ENCODE data around the gene DNAJC18. TPM values are rescaled to one million over a fixed set of nuclear protein-coding genes. Genes with fewer than 3 reads are reported as not detected.
A peak's percentile ranks its signal among the peaks of the same experiment; 100 is the strongest.

DNAJC18 gene
- total RNA-seq, 1 donor from 2014 or later, result 36.3 TPM

GRCh38 chr5:139474890-139475791 is 35.8 kb upstream of the DNAJC18 start:
- H3K27me3 Mint-ChIP-seq (ENCODE audit: insufficient read depth), result no peaks in the 10 kb centered on the region

GRCh38 chr5:139473565-139473964 is 34.2 kb upstream of the DNAJC18 start:
- Mint-ChIP-seq H3K27ac (peak overlapping the region; percentile 69), H3K9me3 (no peaks in the 10 kb centered on the region), H3K27me3 (ENCODE audit: insufficient read depth) (no peaks in the 10 kb centered on the region), H3K36me3 (ENCODE audit: low read depth) (peaks cover 29% of the 10 kb centered on the region), H3K4me1 (ENCODE audit: low read depth) (peaks cover 96% of the 10 kb centered on the region), H3K4me3 (no peak overlapping the region)
- no peak for DNase-seq (ENCODE audit: low spot score)
- intact Hi-C loops (cut with micrococcal nuclease), result no loop called here

More at GRCh38 chr5:139474890-139475791, 35.8 kb upstream of the DNAJC18 start:
- intact Hi-C loops (cut with micrococcal nuclease), result loop anchor here (1.0 kb wide), 2 partner anchors 7 to 28 kb away; partner anchors contain the start of gene STING1
- H3K36me3 Mint-ChIP-seq (ENCODE audit: low read depth), result peaks cover 37% of the 10 kb centered on the region
- H3K9me3 Mint-ChIP-seq, result no peaks in the 10 kb centered on the region
- peak overlapping the region; percentile 64 for H3K4me3 Mint-ChIP-seq
- DNase-seq (ENCODE audit: low spot score), result no peak
- H3K27ac Mint-ChIP-seq, result peak overlapping the region; percentile 92
- peaks cover 89% of the 10 kb centered on the region for H3K4me1 Mint-ChIP-seq (ENCODE audit: low read depth)

GRCh38 chr5:139473105-139473504 is 33.8 kb upstream of the DNAJC18 start:
- no peaks in the 10 kb centered on the region for H3K9me3 Mint-ChIP-seq
- H3K27me3 Mint-ChIP-seq (ENCODE audit: insufficient read depth), result no peaks in the 10 kb centered on the region
- DNase-seq (ENCODE audit: low spot score), result no peak
- intact Hi-C loops (cut with micrococcal nuclease), result no loop called here
- no peak overlapping the region for H3K4me3 Mint-ChIP-seq
- H3K27ac Mint-ChIP-seq, result peak overlapping the region; percentile 44
- peaks cover 96% of the 10 kb centered on the region for H3K4me1 Mint-ChIP-seq (ENCODE audit: low read depth)
- peaks cover 26% of the 10 kb centered on the region for H3K36me3 Mint-ChIP-seq (ENCODE audit: low read depth)

GRCh38 chr5:139472386-139473030 is 33.2 kb upstream of the DNAJC18 start:
- no peaks in the 10 kb centered on the region for H3K9me3 Mint-ChIP-seq
- H3K4me1 Mint-ChIP-seq (ENCODE audit: low read depth), result peaks cover 91% of the 10 kb centered on the region
- peak overlapping the region; percentile 90 for H3K27ac Mint-ChIP-seq
- peak overlapping the region; percentile 45 for H3K4me3 Mint-ChIP-seq
- DNase-seq (ENCODE audit: low spot score), result no peak
- no peaks in the 10 kb centered on the region for H3K27me3 Mint-ChIP-seq (ENCODE audit: insufficient read depth)
- H3K36me3 Mint-ChIP-seq (ENCODE audit: low read depth), result peaks cover 22% of the 10 kb centered on the region
- intact Hi-C loops (cut with micrococcal nuclease), result no loop called here

GRCh38 chr5:139470821-139471300 is 31.5 kb upstream of the DNAJC18 start, which contains the start of gene SMIM33:
Gene SMIM33, plus strand, starts transcription at chr5:139471004. Its CDS starts 118 bp downstream, at chr5:139471122.
- Mint-ChIP-seq H3K27me3 (ENCODE audit: insufficient read depth) (no peaks in the 10 kb centered on the region), H3K4me1 (ENCODE audit: low read depth) (peaks cover 79% of the 10 kb centered on the region), H3K9me3 (no peaks in the 10 kb centered on the region), H3K36me3 (ENCODE audit: low read depth) (peaks cover 13% of the 10 kb centered on the region), H3K4me3 (peak within 1 kb of the TSS; percentile 76), H3K27ac (peak within 1 kb of the TSS; percentile 95)
- intact Hi-C loops (cut with micrococcal nuclease), result no loop called here
- DNase-seq (ENCODE audit: low spot score), result no peak

DNA sequence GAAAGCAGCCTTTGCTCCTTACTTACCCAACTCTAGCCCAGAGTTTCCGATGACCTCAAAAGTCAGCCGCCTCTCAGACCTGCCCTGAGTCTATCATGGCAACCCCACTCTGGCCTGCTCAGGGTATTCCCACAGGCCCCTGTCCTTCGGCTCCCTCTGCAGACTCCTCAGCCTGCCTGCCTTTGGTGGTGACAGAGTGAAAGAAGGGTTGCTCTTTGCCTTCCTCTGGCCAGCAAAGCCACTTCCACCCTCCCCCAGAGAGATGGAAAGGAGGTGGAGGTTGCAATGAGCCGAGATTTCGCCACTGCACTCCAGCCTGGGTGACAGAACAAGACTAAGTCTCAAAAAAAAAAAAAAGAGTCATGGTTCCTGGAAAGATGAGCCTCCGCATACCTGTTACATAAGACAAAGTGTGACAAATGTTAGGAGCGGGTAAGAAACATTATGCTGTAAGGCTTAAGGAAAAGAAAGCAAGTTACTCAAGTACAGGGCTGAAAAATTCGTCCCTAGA is 29.2 kb upstream of the DNAJC18 start:
- peak overlapping the region; percentile 76 for H3K27ac Mint-ChIP-seq
- H3K4me3 Mint-ChIP-seq, result peak overlapping the region; percentile 37
- no peaks in the 10 kb centered on the region for H3K36me3 Mint-ChIP-seq (ENCODE audit: low read depth)
- peaks cover 55% of the 10 kb centered on the region for H3K4me1 Mint-ChIP-seq (ENCODE audit: low read depth)
- no peak for DNase-seq (ENCODE audit: low spot score)
- no peaks in the 10 kb centered on the region for H3K27me3 Mint-ChIP-seq (ENCODE audit: insufficient read depth)
- no peaks in the 10 kb centered on the region for H3K9me3 Mint-ChIP-seq
- intact Hi-C loops (cut with micrococcal nuclease), result loop anchor here (1.0 to 2.0 kb wide), 2 partner anchors 9 to 14 kb away; partner anchors contain the start of gene STING1

DNA sequence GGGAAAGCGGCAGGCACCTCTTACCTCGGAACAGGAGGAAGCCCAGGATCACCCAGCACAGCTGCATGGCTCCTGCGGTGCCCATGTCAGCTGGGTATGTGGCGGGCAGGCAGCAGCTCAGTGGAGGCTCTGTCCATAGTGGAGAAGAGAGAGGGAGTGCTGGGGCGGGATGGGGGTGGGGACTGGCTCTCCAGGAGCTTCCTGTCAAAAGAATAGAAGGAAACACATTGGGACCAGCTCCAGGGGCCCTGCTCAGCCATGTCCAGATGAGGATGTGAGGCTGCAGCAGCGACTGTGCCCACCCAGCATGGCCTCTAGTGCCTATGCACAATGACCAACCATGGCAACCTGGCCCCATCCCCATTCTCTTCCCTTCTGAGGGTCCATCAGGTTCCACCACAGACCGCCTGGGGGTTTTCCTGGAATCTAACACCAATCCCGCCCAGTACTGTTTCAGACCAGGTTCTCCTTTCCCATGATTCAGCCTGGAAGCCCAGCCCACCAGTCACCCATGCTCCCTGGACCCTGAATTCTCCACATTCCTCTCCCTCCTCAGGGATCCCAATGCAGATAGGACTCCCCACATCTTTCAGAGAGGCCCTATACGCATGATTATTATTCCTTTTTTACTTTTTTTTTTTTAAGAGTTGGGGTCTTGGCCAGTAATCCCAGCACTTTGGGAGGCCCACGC is 23.4 kb upstream of the DNAJC18 start, which contains the start of gene ECSCR:
Gene ECSCR, minus strand, starts transcription at position 158 of the 691 bp plus-strand sequence. Its CDS starts 73 bp downstream, at position 85.
- H3K9me3 Mint-ChIP-seq, result no peaks in the 10 kb centered on the region
- no peak within 1 kb of the TSS for H3K27ac Mint-ChIP-seq
- peaks cover 38% of the 10 kb centered on the region for H3K4me1 Mint-ChIP-seq (ENCODE audit: low read depth)
- no peaks in the 10 kb centered on the region for H3K36me3 Mint-ChIP-seq (ENCODE audit: low read depth)
- peak within 1 kb of the TSS; percentile 19 for H3K4me3 Mint-ChIP-seq
- H3K27me3 Mint-ChIP-seq (ENCODE audit: insufficient read depth), result no peaks in the 10 kb centered on the region
- intact Hi-C loops (cut with micrococcal nuclease), result no loop called here
- no peak for DNase-seq (ENCODE audit: low spot score)

DNA sequence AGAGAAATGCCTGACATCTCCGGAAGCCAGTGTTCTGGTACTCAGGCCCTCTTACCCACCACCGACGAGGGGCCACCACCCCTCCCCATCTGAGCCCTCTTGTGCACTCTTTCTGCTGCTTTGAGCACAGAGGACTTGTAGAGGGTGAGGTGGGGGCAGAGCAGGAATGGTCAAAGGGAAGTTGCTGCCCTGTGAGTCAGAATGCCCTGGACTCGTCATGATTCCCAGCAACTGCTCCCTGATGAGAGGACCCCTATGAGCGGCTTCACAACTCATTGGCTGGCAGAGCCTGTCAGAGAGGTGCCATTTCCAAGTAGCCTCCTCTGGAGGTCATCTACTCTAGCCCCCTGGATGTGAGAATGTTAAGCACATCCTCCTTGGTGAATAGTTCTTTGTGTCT is 22.4 kb upstream of the DNAJC18 start:
- H3K4me3 Mint-ChIP-seq, result peak overlapping the region; percentile 19
- no peaks in the 10 kb centered on the region for H3K36me3 Mint-ChIP-seq (ENCODE audit: low read depth)
- H3K27me3 Mint-ChIP-seq (ENCODE audit: insufficient read depth), result no peaks in the 10 kb centered on the region
- no peak overlapping the region for H3K27ac Mint-ChIP-seq
- H3K9me3 Mint-ChIP-seq, result no peaks in the 10 kb centered on the region
- H3K4me1 Mint-ChIP-seq (ENCODE audit: low read depth), result peaks cover 48% of the 10 kb centered on the region
- intact Hi-C loops (cut with micrococcal nuclease), result no loop called here
- DNase-seq (ENCODE audit: low spot score), result no peak

- Mint-ChIP-seq H3K27ac (peak overlapping the region; percentile 74), H3K4me3 (no peak overlapping the region), H3K36me3 (ENCODE audit: low read depth) (no peaks in the 10 kb centered on the region), H3K27me3 (ENCODE audit: insufficient read depth) (no peaks in the 10 kb centered on the region), H3K9me3 (no peaks in the 10 kb centered on the region), H3K4me1 (ENCODE audit: low read depth) (peaks cover 53% of the 10 kb centered on the region)
- no peak for DNase-seq (ENCODE audit: low spot score)
- intact Hi-C loops (cut with micrococcal nuclease), result no loop called here
These were observed 21.9 kb upstream of the DNAJC18 start for GRCh38 chr5:139461176-139461575.

GRCh38 chr5:139460455-139460854 is 21.1 kb upstream of the DNAJC18 start:
- Mint-ChIP-seq H3K4me3 (peak overlapping the region; percentile 81), H3K27me3 (ENCODE audit: insufficient read depth) (no peaks in the 10 kb centered on the region), H3K36me3 (ENCODE audit: low read depth) (no peaks in the 10 kb centered on the region), H3K4me1 (ENCODE audit: low read depth) (peaks cover 56% of the 10 kb centered on the region), H3K9me3 (no peaks in the 10 kb centered on the region), H3K27ac (peak overlapping the region; percentile 99)
- no peak for DNase-seq (ENCODE audit: low spot score)
- intact Hi-C loops (cut with micrococcal nuclease), result no loop called here

DNA sequence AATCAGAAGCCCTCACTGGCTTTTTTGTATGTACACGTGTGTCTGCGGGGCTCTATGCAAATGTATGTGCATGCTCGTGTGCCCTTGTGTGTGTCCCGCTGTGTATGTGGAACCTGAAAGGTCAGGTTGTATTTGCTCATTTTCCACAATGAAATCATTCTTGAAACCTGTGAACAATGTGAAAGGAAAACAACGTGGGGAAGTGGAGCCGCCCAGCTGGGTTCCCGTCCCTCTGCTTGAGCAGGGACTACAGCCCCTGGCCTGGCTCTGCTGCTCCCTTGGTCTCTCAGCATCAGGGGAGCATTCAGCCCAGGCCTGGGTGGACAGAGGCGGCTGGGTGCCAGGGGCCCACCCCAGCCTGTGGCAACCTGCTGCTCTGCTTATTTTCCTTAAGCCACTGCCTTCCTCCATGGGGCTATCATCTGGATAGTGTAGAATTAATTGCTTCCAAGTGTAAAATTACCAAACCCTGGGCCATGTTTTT is 20.2 kb upstream of the DNAJC18 start:
- intact Hi-C loops (cut with micrococcal nuclease), result loop anchor here (1.0 kb wide), 6 partner anchors 9 to 52 kb away; partner anchors contain the start of genes DNAJC18 and STING1
- Mint-ChIP-seq H3K4me1 (ENCODE audit: low read depth) (peaks cover 65% of the 10 kb centered on the region), H3K27ac (peak overlapping the region; percentile 99), H3K9me3 (no peaks in the 10 kb centered on the region), H3K27me3 (ENCODE audit: insufficient read depth) (no peaks in the 10 kb centered on the region), H3K4me3 (peak overlapping the region; percentile 81), H3K36me3 (ENCODE audit: low read depth) (no peaks in the 10 kb centered on the region)
- DNase-seq (ENCODE audit: low spot score), result no peak
